HCT116 (cell line): ENCODE measurements around the gene BCL11A. TPM values are rescaled to one million over a fixed set of nuclear protein-coding genes. Genes with fewer than 3 reads are reported as not detected.

ENCODE experiments used
- FOSL1 ChIP-seq: IDR thresholded peaks from 2 replicates; pipeline ENCODE4 v1.6.1; 2012; ENCODE audit warnings: low read depth
- POLR2A ChIP-seq: IDR thresholded peaks from 2 replicates; pipeline ENCODE4 v1.7.0; 2011; ENCODE audit warnings: borderline replicate concordance; ENCODE audit not compliant: insufficient read depth, insufficient read length; ENCODE audit errors: extremely low read depth
- RAD21 ChIP-seq: IDR thresholded peaks from 2 replicates; pipeline ENCODE4 v1.6.1; 2012; ENCODE audit warnings: low read depth, mild to moderate bottlenecking
- SP1 ChIP-seq: IDR thresholded peaks from 2 replicates; pipeline ENCODE4 v1.6.1; 2012; ENCODE audit warnings: low read depth
- SRF ChIP-seq: IDR thresholded peaks from 2 replicates; pipeline ENCODE4 v1.6.1; 2012; ENCODE audit warnings: low read depth
- TCF7L2 ChIP-seq: IDR thresholded peaks from 2 replicates; pipeline ENCODE4 v1.7.0; 2011; ENCODE audit warnings: borderline replicate concordance, inconsistent platforms; ENCODE audit not compliant: insufficient read depth, insufficient read length; ENCODE audit errors: extremely low read depth
- YY1 ChIP-seq: IDR thresholded peaks from 2 replicates; pipeline ENCODE4 v1.6.1; 2011; ENCODE audit warnings: low read length, low read depth, moderate library complexity, mild to moderate bottlenecking; ENCODE audit not compliant: insufficient replicate concordance; ENCODE audit errors: extremely low read depth
- total RNA-seq: library from RNA; stranded (reverse); gene quantifications from one replicate; pipeline ENCODE4 v1.2.1, GENCODE V29; 2021; ENCODE audit not compliant: unreplicated experiment
- TF ChIP-seq, protein P1 (sequence below): IDR thresholded peaks from 2 replicates; pipeline ENCODE4 v1.6.1; 2012; ENCODE audit warnings: low read depth
- TF ChIP-seq, protein P2 (sequence below): IDR thresholded peaks from 2 replicates; pipeline ENCODE4 v1.6.1; 2012
- TF ChIP-seq, protein P3 (sequence below): IDR thresholded peaks from 2 replicates; pipeline ENCODE4 v1.6.1; 2011; ENCODE audit warnings: mild to moderate bottlenecking, low read length, moderate library complexity; ENCODE audit not compliant: insufficient replicate concordance; ENCODE audit errors: extremely low read depth

The BCL11A gene
- total RNA-seq, 1 experiment from 2014 or later: 0.71 TPM

DNA sequence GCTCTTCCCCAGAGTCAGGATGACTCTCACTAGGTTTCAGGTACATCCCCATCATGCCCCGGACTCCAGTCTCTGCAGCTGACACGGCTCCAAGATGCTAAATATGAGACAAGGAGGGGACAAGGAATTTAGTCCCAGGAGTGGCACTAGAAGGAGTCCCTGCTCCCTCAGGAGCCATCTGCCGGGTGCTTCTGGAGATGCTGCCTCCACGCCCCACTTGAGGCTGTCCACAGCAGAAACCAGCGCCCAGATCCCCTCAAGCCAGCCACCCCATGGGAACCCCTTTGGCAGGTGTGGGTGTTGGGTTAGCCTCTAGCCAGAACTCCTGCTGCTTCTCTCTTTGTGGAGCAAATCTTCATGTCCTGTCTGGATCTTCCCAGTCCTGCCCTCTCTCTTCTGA lies 40.3 kb downstream of the BCL11A start (continued):
- TF ChIP-seq, protein P1, sequence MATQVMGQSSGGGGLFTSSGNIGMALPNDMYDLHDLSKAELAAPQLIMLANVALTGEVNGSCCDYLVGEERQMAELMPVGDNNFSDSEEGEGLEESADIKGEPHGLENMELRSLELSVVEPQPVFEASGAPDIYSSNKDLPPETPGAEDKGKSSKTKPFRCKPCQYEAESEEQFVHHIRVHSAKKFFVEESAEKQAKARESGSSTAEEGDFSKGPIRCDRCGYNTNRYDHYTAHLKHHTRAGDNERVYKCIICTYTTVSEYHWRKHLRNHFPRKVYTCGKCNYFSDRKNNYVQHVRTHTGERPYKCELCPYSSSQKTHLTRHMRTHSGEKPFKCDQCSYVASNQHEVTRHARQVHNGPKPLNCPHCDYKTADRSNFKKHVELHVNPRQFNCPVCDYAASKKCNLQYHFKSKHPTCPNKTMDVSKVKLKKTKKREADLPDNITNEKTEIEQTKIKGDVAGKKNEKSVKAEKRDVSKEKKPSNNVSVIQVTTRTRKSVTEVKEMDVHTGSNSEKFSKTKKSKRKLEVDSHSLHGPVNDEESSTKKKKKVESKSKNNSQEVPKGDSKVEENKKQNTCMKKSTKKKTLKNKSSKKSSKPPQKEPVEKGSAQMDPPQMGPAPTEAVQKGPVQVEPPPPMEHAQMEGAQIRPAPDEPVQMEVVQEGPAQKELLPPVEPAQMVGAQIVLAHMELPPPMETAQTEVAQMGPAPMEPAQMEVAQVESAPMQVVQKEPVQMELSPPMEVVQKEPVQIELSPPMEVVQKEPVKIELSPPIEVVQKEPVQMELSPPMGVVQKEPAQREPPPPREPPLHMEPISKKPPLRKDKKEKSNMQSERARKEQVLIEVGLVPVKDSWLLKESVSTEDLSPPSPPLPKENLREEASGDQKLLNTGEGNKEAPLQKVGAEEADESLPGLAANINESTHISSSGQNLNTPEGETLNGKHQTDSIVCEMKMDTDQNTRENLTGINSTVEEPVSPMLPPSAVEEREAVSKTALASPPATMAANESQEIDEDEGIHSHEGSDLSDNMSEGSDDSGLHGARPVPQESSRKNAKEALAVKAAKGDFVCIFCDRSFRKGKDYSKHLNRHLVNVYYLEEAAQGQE: no peak
- TF ChIP-seq SP1: no peak
- TF ChIP-seq YY1: no peak
- TF ChIP-seq FOSL1: no peak
- TF ChIP-seq, protein P2, sequence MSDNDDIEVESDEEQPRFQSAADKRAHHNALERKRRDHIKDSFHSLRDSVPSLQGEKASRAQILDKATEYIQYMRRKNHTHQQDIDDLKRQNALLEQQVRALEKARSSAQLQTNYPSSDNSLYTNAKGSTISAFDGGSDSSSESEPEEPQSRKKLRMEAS: no peak
- TF ChIP-seq SRF: no peak
- no peak for TF ChIP-seq RAD21
- no peak for TF ChIP-seq TCF7L2
- TF ChIP-seq, protein P3, sequence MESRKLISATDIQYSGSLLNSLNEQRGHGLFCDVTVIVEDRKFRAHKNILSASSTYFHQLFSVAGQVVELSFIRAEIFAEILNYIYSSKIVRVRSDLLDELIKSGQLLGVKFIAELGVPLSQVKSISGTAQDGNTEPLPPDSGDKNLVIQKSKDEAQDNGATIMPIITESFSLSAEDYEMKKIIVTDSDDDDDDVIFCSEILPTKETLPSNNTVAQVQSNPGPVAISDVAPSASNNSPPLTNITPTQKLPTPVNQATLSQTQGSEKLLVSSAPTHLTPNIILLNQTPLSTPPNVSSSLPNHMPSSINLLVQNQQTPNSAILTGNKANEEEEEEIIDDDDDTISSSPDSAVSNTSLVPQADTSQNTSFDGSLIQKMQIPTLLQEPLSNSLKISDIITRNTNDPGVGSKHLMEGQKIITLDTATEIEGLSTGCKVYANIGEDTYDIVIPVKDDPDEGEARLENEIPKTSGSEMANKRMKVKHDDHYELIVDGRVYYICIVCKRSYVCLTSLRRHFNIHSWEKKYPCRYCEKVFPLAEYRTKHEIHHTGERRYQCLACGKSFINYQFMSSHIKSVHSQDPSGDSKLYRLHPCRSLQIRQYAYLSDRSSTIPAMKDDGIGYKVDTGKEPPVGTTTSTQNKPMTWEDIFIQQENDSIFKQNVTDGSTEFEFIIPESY: no peak
- TF ChIP-seq POLR2A: no peak
- TF ChIP-seq, all 23 proteins: peak for 0
